Activated CD4-positive, alpha-beta T cell treated with anti-CD3 and anti-CD28 coated beads for 1 hour (primary cell): ENCODE data around the gene PTCRA.
"Not testable (repeated sequence)": the region's sequence is repeated elsewhere in the genome, so short reads cannot be mapped to it uniquely, and the experiment has no call there.

Experiments used
- DNase-seq: peaks from one replicate; pipeline ENCODE4 v3.0.0-alpha.2; 2020

The PTCRA gene

DNA sequence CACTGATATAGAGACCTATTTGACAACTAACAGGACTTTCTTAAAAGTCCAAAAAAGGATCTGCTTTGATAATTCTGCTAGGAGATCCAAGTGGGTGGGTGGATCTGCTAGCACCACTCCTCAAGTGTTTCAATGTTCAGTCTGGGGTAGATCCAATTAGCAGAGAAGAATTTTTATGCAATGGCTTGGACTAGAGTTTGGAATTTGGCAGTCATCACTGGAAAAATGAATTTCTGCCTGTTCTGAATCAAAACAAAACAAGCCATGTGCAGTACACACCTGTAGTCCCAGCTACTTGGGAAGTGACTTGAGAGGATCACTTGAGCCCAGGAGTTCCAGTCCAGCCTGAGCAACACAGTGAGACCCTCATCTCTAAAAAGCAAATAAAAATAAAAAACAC lies 32.1 kb downstream of the PTCRA start:
- DNase-seq = no peak

DNA sequence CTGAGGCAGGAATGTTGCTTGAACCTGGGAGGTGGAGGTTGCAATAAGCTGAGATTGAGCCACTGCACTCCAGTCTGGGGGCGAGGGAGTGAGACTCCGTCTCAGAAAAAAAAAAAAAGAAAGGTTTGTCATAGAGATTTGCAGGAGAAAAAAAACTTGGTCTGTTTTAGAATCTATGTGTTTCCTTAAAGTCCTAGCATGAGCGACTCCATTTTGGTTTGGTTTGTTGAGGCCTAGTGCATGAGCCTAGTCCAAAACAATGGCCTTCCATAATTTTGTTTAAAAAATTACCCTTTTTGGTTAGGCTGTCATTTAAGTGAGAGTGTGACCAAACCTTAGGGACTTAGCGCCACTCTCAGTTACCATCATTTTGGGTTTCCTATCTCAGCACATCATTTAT lies 36.5 kb downstream of the PTCRA start:
- no peak for DNase-seq

GRCh38 chr6:42954405-42954804 lies 38.6 kb downstream of the PTCRA start:
- not testable (repeated sequence) for DNase-seq

DNA sequence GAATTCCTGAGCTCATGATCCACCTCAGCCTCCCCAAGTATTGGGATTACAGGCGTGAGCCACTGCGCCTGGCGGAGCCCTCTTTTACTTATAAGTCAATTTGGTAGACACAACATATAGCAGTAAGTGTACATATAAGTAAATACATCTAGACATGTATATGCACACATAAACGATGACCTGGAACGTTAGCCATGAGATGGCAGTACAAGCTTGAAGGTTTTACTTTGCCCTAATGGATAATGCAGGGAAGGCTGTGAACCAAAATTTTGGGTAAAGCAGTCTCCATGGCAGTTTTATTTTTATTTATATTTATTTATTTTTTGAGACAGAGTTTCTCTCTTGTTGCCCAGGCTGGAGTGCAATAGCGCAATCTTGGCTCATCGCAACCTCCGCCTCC lies 42.3 kb downstream of the PTCRA start:
- DNase-seq = no peak

- no peak for DNase-seq
Measured at GRCh38 chr6:42959917-42960242, 44.0 kb downstream of the PTCRA start.

DNA sequence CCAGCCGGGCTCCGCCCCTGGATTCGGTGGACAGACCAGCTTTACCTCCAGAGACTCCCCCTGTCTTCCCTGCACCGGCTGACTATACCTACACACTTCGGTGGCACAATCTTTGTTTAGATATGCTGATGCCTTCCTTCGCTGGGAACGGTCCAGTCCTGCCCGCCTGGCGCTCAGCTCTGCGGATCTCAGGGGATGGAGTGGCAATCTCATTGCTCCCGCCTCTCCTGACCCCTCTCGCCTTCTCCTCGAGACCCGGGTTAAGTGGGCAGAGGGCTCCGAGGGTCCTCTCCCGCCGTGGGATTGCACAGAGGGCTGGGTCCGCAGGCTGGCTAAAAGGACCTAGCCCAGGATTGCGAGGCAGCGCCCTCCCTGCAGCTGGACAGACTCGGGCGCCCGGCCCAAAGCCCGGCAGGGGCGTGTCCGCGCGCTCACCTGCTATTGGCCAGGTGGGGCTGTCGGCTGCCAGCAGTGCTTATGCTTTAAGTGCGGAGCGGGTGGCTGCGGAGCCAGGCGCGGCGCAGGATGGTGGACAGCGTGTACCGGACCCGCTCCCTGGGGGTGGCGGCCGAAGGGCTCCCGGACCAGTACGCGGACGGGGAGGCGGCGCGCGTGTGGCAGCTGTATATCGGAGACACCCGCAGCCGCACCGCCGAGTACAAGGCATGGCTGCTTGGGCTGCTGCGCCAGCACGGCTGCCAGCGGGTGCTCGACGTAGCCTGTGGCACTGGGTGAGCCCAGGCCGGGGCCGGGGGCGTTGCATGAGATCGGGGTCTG lies 44.6 kb downstream of the PTCRA start, which contains the start of gene GNMT:
GNMT (plus strand) TSS at position 512 of the 777 bp plus-strand sequence; CDS start at position 526, 14 bp downstream.
- peak; percentile 18 for DNase-seq

DNA sequence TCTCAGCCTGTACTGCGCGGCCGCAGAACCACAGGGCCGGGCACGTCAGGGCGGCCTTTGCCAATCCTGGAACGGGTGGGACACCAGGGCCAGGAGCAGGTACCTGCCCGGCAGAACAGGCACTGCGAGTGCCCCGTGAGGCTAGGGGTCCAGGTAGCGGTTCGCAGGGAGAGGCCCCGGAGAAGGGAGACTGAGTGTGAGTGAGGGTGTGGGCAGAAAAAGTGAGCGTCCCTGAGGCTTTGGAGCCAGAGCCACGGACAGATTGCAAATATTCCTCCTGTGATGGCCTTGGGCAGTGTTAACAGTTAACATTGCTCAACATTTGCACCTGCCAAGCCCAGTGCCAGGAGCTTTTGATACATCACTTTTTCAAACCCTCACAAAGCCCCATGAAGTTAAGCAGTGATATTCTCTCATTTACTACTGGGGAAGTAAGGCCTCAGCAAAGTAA lies 45.2 kb downstream of the PTCRA start:
- DNase-seq = no peak

DNA sequence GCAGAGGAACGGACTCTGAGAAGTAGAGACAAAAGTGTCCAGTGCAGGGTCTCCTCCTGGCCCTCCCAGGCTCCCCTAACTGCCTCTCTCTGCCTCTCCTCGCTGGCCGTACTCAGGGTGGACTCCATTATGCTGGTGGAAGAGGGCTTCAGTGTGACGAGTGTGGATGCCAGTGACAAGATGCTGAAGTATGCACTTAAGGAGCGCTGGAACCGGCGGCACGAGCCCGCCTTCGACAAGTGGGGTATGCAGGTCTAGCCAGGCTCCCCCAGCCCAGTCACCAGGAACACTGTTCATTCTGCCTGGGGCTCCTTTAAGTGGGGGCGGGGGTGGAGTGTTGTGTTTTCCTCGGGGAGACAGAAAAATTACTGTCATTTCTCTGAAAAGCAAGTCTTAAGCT lies 46.2 kb downstream of the PTCRA start:
- no peak for DNase-seq

DNA sequence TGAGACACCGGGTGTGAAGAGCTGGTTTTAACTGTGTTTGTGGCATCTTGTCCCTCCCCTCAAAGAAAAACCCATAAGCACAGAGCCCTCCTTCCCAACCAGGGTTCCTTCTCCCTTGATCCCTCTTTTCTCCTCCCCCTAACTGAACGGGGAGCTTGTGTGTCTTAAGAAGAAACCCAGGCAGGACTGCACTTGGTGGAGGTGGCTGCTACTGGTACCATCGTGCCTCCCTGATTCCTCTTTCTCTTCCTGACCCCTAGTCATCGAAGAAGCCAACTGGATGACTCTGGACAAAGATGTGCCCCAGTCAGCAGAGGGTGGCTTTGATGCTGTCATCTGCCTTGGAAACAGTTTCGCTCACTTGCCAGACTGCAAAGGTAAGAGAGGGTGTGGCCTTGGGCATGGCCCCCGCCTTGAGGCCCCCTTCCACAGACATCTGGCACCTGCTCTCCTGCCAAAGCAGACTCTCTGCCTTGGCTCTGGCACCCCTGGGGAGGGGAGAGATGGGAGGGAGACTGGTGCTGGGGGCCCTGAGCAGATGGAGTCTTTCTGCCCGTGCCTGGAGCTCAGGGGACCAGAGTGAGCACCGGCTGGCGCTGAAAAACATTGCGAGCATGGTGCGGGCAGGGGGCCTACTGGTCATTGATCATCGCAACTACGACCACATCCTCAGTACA lies 46.8 kb downstream of the PTCRA start:
- no peak for DNase-seq

- no peak for DNase-seq
Measured at GRCh38 chr6:42963179-42963854, 47.5 kb downstream of the PTCRA start.

GRCh38 chr6:42963855-42964605 lies 48.2 kb downstream of the PTCRA start:
- no peak for DNase-seq

DNA sequence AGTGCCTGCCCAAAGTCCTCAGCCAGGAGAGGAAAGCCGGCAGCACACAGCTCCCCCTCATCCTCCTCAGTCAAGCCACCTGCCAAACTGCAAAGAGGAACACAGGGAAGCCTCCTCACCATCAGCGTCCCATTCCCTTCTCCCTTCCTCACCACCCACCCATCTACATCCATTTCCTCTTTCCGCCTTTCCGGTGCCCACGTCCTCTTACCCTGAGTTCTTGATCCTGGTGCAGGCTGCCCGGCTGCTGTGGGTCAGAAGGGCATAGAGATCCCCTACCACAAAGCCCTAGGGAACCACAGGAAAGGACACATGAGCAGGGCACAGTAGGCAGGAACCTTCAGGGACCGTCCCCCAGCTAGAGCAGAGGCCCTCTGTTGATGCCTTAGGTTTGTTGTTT lies 50.7 kb downstream of the PTCRA start:
- DNase-seq = no peak

- DNase-seq = no peak
Measured at GRCh38 chr6:42967228-42967627, 51.4 kb downstream of the PTCRA start.

GRCh38 chr6:42968126-42968701 lies 52.4 kb downstream of the PTCRA start:
- DNase-seq = no peak

GRCh38 chr6:42968783-42969182 lies 52.9 kb downstream of the PTCRA start:
- no peak for DNase-seq

DNA sequence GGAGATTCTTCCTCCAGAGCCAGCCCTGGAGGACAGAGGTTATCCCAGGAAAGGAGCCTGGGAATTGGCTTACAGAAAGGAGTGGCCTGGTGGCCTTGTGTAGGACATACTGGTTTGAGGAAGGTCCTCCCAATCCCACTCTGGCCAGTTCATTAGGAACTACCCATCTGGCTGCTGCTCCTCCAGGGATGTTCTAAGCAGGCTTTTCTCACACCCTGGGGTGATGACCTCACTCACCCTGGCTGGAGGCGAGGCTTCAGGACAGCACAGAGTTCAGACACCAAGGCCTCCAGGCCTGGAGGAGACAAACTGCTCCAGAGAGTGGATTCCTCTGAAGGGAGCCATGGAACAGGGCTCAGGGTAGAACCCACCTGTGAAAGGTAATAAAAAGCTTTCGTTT lies 53.6 kb downstream of the PTCRA start:
- no peak for DNase-seq

GRCh38 chr6:42969934-42970333 lies 54.1 kb downstream of the PTCRA start:
- no peak for DNase-seq

DNA sequence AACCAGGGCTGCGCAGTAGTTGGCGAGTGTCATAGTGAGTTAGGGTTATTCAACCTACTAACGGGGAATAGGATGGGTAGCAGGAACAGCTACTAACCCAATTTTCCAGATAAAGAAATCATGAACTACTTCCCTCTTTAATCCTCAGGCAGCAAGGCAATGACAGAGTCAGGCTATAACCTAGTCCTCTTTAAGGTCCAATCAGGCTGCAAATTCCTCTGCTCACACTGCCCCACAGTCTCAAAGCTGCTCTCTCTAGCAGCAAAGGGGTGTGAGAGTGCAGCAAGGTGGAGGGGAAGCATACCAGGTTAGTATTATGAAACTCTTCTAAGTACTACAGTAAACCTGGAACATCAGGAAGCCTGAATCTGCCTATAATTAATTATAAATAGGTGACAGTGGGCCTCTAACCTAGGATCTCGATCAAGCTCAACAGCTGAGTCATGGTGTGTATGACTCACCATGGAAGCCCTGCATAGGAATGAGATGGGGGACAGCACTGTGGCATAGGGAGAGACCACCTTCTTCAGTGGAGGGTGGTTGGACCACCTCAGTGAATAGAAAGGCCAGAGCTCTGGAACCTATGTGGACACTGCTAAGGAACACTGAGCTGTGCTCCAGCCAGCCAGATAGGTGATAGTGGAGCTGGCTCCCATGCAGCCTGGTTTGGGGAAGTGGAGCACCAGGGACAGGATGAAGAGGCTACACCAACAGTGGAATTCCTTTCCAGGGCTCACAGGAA lies 55.2 kb downstream of the PTCRA start:
- DNase-seq = no peak

- DNase-seq = no peak
Measured at GRCh38 chr6:42971746-42972327, 56.0 kb downstream of the PTCRA start.

DNA sequence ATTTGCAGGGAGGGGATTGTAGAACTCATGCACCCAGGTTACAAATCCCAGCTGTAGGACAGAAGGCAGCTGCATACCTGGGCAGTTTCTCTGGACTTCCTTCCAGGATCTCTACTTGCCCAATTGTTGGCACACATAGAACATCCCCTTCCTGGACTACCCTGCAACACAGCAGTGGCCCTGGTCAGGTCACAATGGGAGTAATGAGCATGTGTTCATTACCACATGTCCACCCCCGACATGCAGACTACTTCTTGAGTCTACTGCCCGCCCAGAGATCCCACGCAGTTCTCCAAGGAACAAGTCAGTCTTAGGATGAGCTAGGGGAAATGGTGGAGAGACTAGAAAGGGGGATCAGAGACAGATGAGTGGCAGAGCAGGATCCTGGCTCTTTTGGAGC lies 58.1 kb downstream of the PTCRA start:
- DNase-seq = no peak

DNA sequence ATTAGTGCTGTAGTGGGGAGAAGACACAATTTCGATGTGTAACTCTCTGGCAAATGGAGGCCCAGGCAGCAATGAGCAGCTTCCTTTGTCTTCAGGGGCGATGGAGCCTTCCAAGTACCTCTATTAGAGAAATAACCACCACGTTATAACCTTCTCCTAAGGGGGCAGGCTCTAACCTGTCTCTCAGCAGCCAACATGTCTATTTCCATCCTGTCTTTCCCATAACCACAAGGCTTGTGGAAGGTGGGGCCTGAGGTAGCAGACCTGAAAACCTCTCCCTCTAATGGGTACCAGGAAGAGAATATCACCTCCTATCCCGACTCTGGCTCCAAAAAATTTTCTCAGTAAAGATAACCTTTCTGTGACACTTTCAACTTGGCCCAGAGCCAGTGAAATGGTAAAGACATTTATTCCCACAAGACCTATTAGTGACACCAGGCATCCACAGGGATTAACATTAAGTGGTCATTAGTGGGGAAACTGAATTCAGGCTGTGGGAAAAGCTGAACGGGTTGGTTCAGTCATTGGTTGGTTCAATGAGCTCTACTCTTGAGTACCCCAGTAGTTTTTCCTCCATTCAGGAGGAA lies 59.2 kb downstream of the PTCRA start:
- DNase-seq = no peak
